Measurements from ENCODE around the gene MAEA.

Gene MAEA

GRCh38 chr4:1382776-1383727, 93.4 kb downstream of the MAEA start:
- DNase-seq, result no peak

- no peak for DNase-seq
These were observed 94.3 kb downstream of the MAEA start for GRCh38 chr4:1383728-1384591.

- DNase-seq, result no peak
These were observed 95.1 kb downstream of the MAEA start for GRCh38 chr4:1384675-1385372.

GRCh38 chr4:1385373-1386340, 96.0 kb downstream of the MAEA start:
- no peak for DNase-seq

Measured in right hindlimb (tissue), 1 donor.